Stimulated activated CD4-positive, alpha-beta T cell treated with anti-CD3 and anti-CD28 coated beads, Interleukin-2, amount 100 ng/mL, for 24 hours (primary cell): Measurements from ENCODE around the gene UROC1.
A peak's percentile ranks its signal among the peaks of the same experiment; 100 is the strongest.

ENCODE experiments used
- DNase-seq, 2 donors: peaks; one replicate each; pipeline ENCODE4 v3.0.0-alpha.2; 2020

UROC1 gene

GRCh38 chr3:126456766-126457388 is 60.7 kb downstream of the UROC1 start:
- DNase-seq, result no peak

- DNase-seq, result no peak
These were observed 61.4 kb downstream of the UROC1 start for GRCh38 chr3:126456211-126456610.

- no peak for DNase-seq
These were observed 63.0 kb downstream of the UROC1 start for GRCh38 chr3:126454437-126455198.

- no peak for DNase-seq
These were observed 63.5 kb downstream of the UROC1 start for GRCh38 chr3:126454025-126454424.

GRCh38 chr3:126452213-126452612 is 65.4 kb downstream of the UROC1 start:
- DNase-seq, result no peak

- no peak for DNase-seq
These were observed 66.1 kb downstream of the UROC1 start for GRCh38 chr3:126451511-126451910.

GRCh38 chr3:126450744-126451143 is 66.8 kb downstream of the UROC1 start:
- no peak for DNase-seq

- DNase-seq, result no peak
These were observed 67.4 kb downstream of the UROC1 start for GRCh38 chr3:126450219-126450618.

GRCh38 chr3:126449621-126450051 is 67.9 kb downstream of the UROC1 start:
- no peak for DNase-seq

- no peak for DNase-seq
These were observed 68.7 kb downstream of the UROC1 start for GRCh38 chr3:126448893-126449180.

GRCh38 chr3:126448136-126448892 is 69.3 kb downstream of the UROC1 start:
- no peak for DNase-seq

GRCh38 chr3:126447456-126448106 is 70.0 kb downstream of the UROC1 start:
- peak in 1 of 2 donors; percentile 8 for DNase-seq

GRCh38 chr3:126446791-126447190 is 70.8 kb downstream of the UROC1 start:
- no peak for DNase-seq

- DNase-seq, result no peak
These were observed 71.3 kb downstream of the UROC1 start for GRCh38 chr3:126446301-126446700.

GRCh38 chr3:126445506-126445905 is 72.1 kb downstream of the UROC1 start:
- no peak for DNase-seq

GRCh38 chr3:126442856-126443242 is 74.7 kb downstream of the UROC1 start:
- no peak for DNase-seq

GRCh38 chr3:126442094-126442855 is 75.3 kb downstream of the UROC1 start:
- DNase-seq, result no peak

GRCh38 chr3:126441256-126441880 is 76.2 kb downstream of the UROC1 start:
- DNase-seq, result peak in 1 of 2 donors; percentile 8

- no peak for DNase-seq
These were observed 76.9 kb downstream of the UROC1 start for GRCh38 chr3:126440709-126440995.

GRCh38 chr3:126439968-126440708 is 77.4 kb downstream of the UROC1 start:
- DNase-seq, result no peak

GRCh38 chr3:126439346-126439967 is 78.1 kb downstream of the UROC1 start:
- DNase-seq, result peak in 1 of 2 donors; percentile 8
